GM12891 (cell line): ENCODE results near the gene DMRT3.
"Not testable (repeated sequence)": the region's sequence is repeated elsewhere in the genome, so short reads cannot be mapped to it uniquely, and the experiment has no call there.

Experiments
- DNase-seq: peaks from one replicate; pipeline ENCODE4 v3.0.0; 2011; ENCODE audit warnings: low spot score; ENCODE audit not compliant: insufficient read length
- FAIRE-seq: peaks from 2 replicates; lab custom pipeline; 2011; peaks lifted over from hg19 to GRCh38; lab: Jason Lieb, UNC
- PAX5 ChIP-seq: IDR thresholded peaks from 2 replicates; pipeline ENCODE4 v1.6.1; 2011; ENCODE audit warnings: low read length, moderate library complexity, mild to moderate bottlenecking; ENCODE audit not compliant: insufficient read depth, severe bottlenecking
- POLR2A ChIP-seq: IDR thresholded peaks from 2 replicates; pipeline ENCODE4 v1.6.1; 2011; ENCODE audit warnings: low read depth, low read length, control low read depth
- POLR2AphosphoS5 ChIP-seq: IDR thresholded peaks from 2 replicates; pipeline ENCODE4 v1.6.1; 2011; ENCODE audit warnings: low read depth, low read length, control low read depth
- POU2F2 ChIP-seq: IDR thresholded peaks from 2 replicates; pipeline ENCODE4 v1.6.1; 2011; ENCODE audit warnings: low read depth, mild to moderate bottlenecking, control low read depth, low read length, moderate library complexity
- SPI1 ChIP-seq: IDR thresholded peaks from 2 replicates; pipeline ENCODE4 v1.6.1; 2011; ENCODE audit warnings: low read depth, low read length, control low read depth
- TAF1 ChIP-seq: IDR thresholded peaks from 2 replicates; pipeline ENCODE4 v1.6.1; 2011; ENCODE audit warnings: low read depth, low read length, control low read depth

DMRT3 gene

GRCh38 chr9:976943-977837 is 735 bp downstream of the DMRT3 start:
- TF ChIP-seq TAF1 (no peak), POLR2AphosphoS5 (no peak), POU2F2 (no peak), SPI1 (no peak), PAX5 (no peak), POLR2A (no peak)
- FAIRE-seq, result no peak
- DNase-seq, result no peak

DNA sequence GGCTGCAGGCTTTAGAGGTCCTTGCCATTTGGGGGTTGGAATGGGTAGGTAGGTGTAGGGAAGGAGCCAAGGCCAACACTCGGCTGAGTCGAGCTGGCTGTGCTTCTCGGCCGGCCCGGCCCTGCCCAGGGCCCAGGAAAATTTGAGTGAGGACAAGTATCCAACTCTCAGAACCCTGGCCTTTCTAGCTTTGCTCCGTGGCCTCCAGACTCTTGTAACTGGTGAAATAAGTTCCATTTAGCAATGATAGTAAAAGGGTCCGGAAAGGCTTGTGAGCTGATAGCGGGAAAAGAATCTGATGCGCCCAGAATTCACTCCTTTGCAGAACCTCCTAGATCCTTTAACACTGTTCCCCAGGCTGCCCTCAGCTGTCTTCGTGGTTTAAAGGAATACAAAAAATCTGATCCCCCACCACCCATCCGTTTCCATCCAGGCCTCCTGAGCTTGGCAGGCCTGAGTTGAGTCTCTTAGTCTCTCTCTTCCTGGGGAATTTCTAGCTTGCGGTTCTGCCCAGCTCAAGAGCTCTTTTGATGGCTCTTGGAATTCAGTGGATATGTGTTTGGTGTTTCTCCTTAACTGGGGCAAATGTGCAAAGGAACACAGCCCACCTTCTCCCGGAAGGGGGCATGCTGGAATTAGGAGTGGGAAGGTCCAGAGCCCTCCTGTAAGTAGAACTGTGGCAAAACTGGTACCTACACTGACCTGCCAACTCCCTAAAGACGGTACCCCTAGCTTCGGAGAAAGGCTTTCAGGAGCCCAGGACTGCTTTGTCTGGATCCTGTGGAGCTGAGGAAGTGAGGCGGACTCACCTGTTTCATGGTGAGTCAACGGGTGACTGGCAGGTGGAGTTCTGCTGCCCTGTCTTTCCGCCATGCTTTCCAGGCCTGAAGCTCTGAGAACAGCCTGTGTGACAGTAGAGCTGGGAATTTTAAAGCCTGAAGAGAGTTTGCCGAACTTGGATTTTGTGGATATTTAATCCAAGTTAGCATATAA is 1.7 kb downstream of the DMRT3 start:
- no peak for TF ChIP-seq POLR2AphosphoS5
- TF ChIP-seq PAX5, result no peak
- no peak for TF ChIP-seq SPI1
- no peak for TF ChIP-seq POU2F2
- TF ChIP-seq TAF1, result no peak
- TF ChIP-seq POLR2A, result no peak
- no peak for DNase-seq
- FAIRE-seq, result no peak

GRCh38 chr9:979983-980382 is 3.5 kb downstream of the DMRT3 start:
- no peak for FAIRE-seq
- no peak for DNase-seq
- TF ChIP-seq SPI1 (no peak), TAF1 (no peak), PAX5 (no peak), POU2F2 (no peak), POLR2AphosphoS5 (no peak), POLR2A (no peak)

DNA sequence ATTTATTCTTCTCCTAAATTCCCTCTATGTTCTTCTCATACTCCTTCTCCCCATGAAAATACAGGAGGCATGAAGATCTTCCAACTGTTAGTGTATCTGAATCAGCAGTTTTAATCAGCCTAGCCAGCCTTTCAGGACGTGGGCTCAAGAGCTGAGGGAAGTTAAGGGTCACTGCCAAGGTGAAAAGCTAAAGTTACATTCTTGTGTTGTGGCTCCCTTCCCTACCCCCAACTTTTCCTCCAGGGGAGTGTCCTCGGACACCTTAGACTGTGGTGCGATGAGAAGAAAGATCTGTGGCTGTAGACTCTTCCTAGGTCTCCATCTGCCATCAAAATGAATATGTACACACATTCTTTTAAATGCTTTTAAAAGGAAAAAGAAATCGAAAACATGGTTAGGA is 4.2 kb downstream of the DMRT3 start:
- FAIRE-seq, result no peak
- TF ChIP-seq SPI1 (no peak), POU2F2 (no peak), PAX5 (no peak), POLR2AphosphoS5 (no peak), TAF1 (no peak), POLR2A (no peak)
- no peak for DNase-seq

- no peak for DNase-seq
- TF ChIP-seq POLR2AphosphoS5 (no peak), SPI1 (no peak), POU2F2 (no peak), TAF1 (no peak), POLR2A (no peak), PAX5 (no peak)
- FAIRE-seq, result no peak
Observed at GRCh38 chr9:981491-981898, 5.0 kb downstream of the DMRT3 start.

DNA sequence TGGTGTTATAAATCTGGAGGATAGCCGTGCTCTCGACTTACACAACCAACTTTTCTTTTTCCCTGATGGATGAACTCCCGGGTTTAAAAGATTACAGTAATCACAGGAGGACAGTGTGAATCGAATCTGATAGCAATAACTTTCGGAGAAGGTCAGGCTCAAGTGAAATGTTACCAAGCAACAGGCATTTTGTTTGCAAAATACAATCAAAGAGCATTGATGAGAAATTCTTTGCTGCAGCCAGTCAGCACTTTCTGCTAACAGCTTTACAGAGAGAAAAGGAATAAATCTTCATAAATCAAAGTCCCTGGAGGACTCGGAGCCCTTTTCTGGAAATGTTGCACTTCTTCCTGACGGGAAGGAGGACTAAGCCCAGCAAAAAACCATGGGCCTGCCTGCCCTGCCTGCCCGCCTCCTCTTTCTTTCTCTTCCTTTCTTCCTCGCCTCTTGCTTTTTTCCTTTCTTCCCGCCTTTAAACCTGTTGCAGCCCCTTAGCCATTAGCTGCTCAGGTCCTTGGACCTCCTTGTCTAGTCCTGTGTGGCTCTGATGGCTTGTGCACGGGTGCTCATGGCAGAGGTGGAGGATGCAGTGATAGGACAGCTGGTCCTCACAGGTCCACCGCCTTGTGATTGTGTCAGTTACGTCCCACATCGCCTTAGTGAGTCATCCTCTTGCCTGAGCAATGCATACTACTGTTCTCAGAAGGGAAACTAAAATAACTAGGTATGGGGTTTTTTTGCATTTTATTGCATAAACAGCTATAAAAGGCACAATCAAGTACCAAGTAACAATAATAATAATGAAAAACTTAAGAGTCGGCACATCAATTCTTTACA is 6.2 kb downstream of the DMRT3 start:
- FAIRE-seq, result no peak
- DNase-seq, result no peak
- TF ChIP-seq PAX5 (no peak), TAF1 (no peak), POU2F2 (no peak), SPI1 (no peak), POLR2A (no peak), POLR2AphosphoS5 (no peak)

DNA sequence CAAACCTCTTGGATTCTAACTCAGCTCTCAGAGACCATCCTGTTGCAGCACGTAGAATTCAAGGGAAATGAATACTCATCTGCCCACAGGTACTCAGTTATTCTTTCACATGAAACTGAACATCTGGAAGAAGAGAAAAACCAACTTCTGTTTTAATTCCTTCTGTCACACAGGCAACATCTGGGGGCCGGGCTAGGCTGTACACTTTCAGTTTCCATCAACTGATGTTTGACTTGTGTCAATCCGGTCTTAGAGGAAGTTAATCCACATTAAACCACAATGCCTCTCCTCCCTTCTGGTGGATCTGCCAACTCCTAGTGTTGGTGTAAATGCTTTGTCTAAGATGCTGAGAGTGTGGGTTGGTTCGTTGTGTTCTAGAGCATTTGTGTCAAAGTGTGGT is 17.6 kb downstream of the DMRT3 start:
- DNase-seq (no peak), FAIRE-seq (no peak)
- TF ChIP-seq POLR2A (no peak), SPI1 (0 out of 2 replicates have a peak, but pooled peaks have one; percentile 1), TAF1 (no peak)

- no peak for FAIRE-seq
- no peak for DNase-seq
- TF ChIP-seq PAX5 (no peak), POLR2AphosphoS5 (no peak), TAF1 (no peak), POU2F2 (no peak), POLR2A (no peak)
Observed at GRCh38 chr9:995192-995591, 18.7 kb downstream of the DMRT3 start.

GRCh38 chr9:995781-996180 is 19.3 kb downstream of the DMRT3 start:
- FAIRE-seq (no peak), DNase-seq (no peak)
- TF ChIP-seq POLR2A (no peak), SPI1 (no peak), TAF1 (no peak), POU2F2 (no peak)

DNA sequence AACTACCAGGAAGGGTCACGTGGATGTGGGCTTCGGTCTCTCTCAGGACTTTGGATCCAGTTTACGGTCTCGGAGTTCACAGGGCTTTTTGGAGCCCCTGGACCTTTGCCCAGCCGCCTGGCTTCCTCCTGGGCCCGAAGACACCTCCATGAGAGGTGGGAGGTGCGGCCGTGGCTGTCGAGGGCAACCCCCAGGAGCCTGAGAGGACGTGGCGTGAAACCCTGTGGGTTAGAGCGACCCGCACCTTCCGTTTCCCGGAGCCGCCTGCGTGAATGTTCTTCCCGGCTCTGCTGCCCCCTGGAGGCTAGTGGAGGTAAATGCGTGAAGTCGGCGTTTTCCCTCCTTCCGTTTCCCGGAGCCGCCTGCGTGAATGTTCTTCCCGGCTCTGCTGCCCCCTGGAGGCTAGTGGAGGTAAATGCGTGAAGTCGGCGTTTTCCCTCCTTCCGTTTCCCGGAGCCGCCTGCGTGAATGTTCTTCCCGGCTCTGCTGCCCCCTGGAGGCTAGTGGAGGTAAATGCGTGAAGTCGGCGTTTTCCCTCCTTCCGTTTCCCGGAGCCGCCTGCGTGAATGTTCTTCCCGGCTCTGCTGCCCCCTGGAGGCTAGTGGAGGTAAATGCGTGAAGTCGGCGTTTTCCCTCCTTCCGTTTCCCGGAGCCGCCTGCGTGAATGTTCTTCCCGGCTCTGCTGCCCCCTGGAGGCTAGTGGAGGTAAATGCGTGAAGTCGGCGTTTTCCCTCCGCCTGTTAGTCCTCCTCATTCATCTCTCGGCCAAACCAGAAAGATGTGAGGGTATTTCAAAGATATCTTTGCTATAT is 22.1 kb downstream of the DMRT3 start:
- FAIRE-seq, DNase-seq: not testable (repeated sequence)
